ENCODE results near the gene PHPT1.

DNA sequence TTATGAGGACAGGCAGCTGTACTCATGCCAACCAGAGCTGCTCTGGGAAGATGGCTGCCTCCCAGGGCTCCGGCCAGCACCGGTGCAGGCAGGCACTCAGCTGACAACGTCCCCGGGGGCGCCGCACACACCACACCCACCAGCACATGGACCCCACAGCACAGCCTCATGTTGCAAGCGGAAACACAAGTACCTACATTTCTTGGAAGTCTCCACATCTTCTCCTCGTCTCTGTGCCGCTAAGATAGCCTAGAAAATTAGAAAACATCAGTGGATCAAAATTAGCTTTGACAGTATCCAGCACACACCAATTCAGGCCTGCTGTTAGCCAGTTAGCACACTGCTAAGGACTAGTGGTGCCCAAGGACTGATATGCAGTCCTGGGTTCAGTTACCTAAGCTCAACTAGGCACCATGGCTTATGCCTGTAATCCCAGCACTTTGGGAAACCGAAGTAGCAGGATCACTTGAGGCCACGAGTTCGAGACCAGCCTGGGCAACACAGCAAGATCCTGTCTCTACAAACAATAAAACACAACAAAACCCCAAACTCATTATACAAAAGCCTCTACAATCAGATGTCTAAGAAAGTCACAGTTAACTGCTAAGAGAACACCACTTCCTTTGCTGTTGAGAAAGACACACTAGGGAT, 14.5 kb downstream of the PHPT1 start:
- TF ChIP-seq, protein P1, sequence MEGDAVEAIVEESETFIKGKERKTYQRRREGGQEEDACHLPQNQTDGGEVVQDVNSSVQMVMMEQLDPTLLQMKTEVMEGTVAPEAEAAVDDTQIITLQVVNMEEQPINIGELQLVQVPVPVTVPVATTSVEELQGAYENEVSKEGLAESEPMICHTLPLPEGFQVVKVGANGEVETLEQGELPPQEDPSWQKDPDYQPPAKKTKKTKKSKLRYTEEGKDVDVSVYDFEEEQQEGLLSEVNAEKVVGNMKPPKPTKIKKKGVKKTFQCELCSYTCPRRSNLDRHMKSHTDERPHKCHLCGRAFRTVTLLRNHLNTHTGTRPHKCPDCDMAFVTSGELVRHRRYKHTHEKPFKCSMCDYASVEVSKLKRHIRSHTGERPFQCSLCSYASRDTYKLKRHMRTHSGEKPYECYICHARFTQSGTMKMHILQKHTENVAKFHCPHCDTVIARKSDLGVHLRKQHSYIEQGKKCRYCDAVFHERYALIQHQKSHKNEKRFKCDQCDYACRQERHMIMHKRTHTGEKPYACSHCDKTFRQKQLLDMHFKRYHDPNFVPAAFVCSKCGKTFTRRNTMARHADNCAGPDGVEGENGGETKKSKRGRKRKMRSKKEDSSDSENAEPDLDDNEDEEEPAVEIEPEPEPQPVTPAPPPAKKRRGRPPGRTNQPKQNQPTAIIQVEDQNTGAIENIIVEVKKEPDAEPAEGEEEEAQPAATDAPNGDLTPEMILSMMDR (IDR thresholded peaks at IDR 0.05 in 4 of 5, conservative IDR thresholded peaks at IDR 0.05 in 1 of 5) = no peak
- TF ChIP-seq POLR2A (IDR thresholded peaks at IDR 0.05) = no peak

Data from gastrocnemius medialis (tissue), 4 donors.